K562 (cell line): ENCODE results near the gene AP1S3. TPM values are rescaled to one million over a fixed set of nuclear protein-coding genes. Genes with fewer than 3 reads are reported as not detected.

Experiments used
- ATAC-seq: fragments of 200-7000 bp; cut with Tn5 transposase; 3 replicates; pipeline ENCODE4 v1.9.1; 2020; ENCODE audit warnings: moderate library complexity
- BruUV-seq: library from RNA; stranded (reverse); fragments of 400-500 nt; replicated peaks from 2 replicates; lab custom pipeline; 2021; lab: Mats Ljungman, UMichigan
- CTCF ChIA-PET: fragments of 300-600 bp; formaldehyde crosslinking; extraction: SDS; loops from one replicate; lab custom pipeline; 2021; ENCODE audit warnings: low intra/inter-chr PET ratio; lab: Yijun Ruan, JAX
- POLR2A ChIA-PET: fragments of 300-600, 350-650 bp; sonication (Branson Sonifier 250); formaldehyde crosslinking; extraction: SDS; loops from one replicate; lab custom pipeline; 2021; ENCODE audit warnings: antibody characterized with exemption, inconsistent platforms; lab: Yijun Ruan, JAX
- DNase-seq, 4 experiments: peaks; one replicate each; pipeline versions ENCODE4 v3.0.0 to v3.0.0-alpha.2; 2011 to 2018; ENCODE audit warnings: low spot score in 3 of 4, mixed read lengths in 3 of 4; ENCODE audit errors: extremely low read depth in 1 of 4
- FAIRE-seq: peaks from 2 replicates; lab custom pipeline; 2011; peaks lifted over from hg19 to GRCh38; lab: Jason Lieb, UNC
- H2AFZ ChIP-seq: 2 replicates; pipeline ENCODE4 v1.6.0; 2011; ENCODE audit warnings: low read depth, low read length, control low read depth, inconsistent platforms
- H3K27ac ChIP-seq: fragments of 200-600 bp; 3 replicates; pipeline ENCODE4 v1.8.0; 2011; ENCODE audit warnings: low read depth, mild to moderate bottlenecking, control low read depth, inconsistent platforms, low read length, moderate library complexity, mixed read lengths; ENCODE audit errors: extremely low read depth
- H3K27me3 ChIP-seq, 2 experiments: fragments of 300-600 bp in 1 of 2; 2 replicates in 1 of 2; 3 replicates in 1 of 2; pipeline versions ENCODE4 v1.6.0 to v1.8.0; 2011; ENCODE audit warnings: inconsistent platforms in 2 of 2, low read length in 2 of 2, mild to moderate bottlenecking in 1 of 2, mixed read lengths in 1 of 2, moderate library complexity in 1 of 2; ENCODE audit not compliant: control insufficient read depth in 2 of 2, insufficient read depth in 2 of 2
- H3K36me3 ChIP-seq: fragments of 300-600 bp; 3 replicates; pipeline ENCODE4 v1.8.0; 2011; ENCODE audit warnings: mild to moderate bottlenecking, low read length, inconsistent platforms; ENCODE audit not compliant: control insufficient read depth, insufficient read depth
- H3K4me1 ChIP-seq, 2 experiments: fragments of 200-600 bp in 1 of 2; replicated peaks in 1 of 2; 2 replicates in 1 of 2; 3 replicates in 1 of 2; pipeline versions ENCODE4 v1.5.1 to v1.8.0; 2011; ENCODE audit warnings: inconsistent platforms in 2 of 2, low read length in 2 of 2, mild to moderate bottlenecking in 1 of 2, mixed read lengths in 1 of 2, moderate library complexity in 1 of 2; ENCODE audit not compliant: control insufficient read depth in 2 of 2, insufficient read depth in 2 of 2
- H3K4me2 ChIP-seq: 2 replicates; pipeline ENCODE4 v1.6.1; 2011; ENCODE audit warnings: low read length, control low read depth, inconsistent platforms, mixed read lengths; ENCODE audit not compliant: insufficient read depth
- H3K4me3 ChIP-seq: fragments of 200-600 bp; sonication (generic), shearing (Covaris generic); 2 replicates; pipeline ENCODE4 v1.5.1; 2016; ENCODE audit warnings: control low read depth, inconsistent platforms
- H3K79me2 ChIP-seq: fragments of 200-600 bp; 3 replicates; pipeline ENCODE4 v1.8.0; 2011; ENCODE audit warnings: low read length, inconsistent platforms; ENCODE audit not compliant: control insufficient read depth, insufficient read depth
- H3K9ac ChIP-seq, 2 experiments: 2 replicates each; pipeline versions ENCODE4 v1.6.0 to v1.6.1; 2011; ENCODE audit warnings: low read depth in 2 of 2, low read length in 2 of 2, control low read depth in 1 of 2, inconsistent platforms in 1 of 2, mild to moderate bottlenecking in 1 of 2, mixed read lengths in 1 of 2; ENCODE audit not compliant: insufficient read depth in 1 of 2
- H3K9me1 ChIP-seq: one replicate; pipeline ENCODE4 v1.6.0; 2011; ENCODE audit warnings: inconsistent platforms, mild to moderate bottlenecking, low read length, moderate library complexity; ENCODE audit not compliant: control insufficient read depth, insufficient read depth
- H3K9me3 ChIP-seq: replicated peaks from 2 replicates; pipeline ENCODE4 v1.5.1; 2011; ENCODE audit warnings: low read depth, low read length, inconsistent platforms; ENCODE audit not compliant: control insufficient read depth, insufficient read depth
- H4K20me1 ChIP-seq: replicated peaks from 2 replicates; pipeline ENCODE4 v1.6.1; 2011; ENCODE audit warnings: low read length, inconsistent platforms, mixed read lengths; ENCODE audit not compliant: control insufficient read depth, insufficient read depth
- CREBBP ChIP-seq: IDR thresholded peaks from one replicate; pipeline ENCODE4 v1.6.1; 2012; ENCODE audit warnings: low read depth, mild to moderate bottlenecking, control low read depth, inconsistent platforms, low read length
- ELF2 ChIP-seq: fragments of 250-450 bp; sonication (Bioruptor Pico); IDR thresholded peaks from 2 replicates; pipeline ENCODE4 v1.5.0; 2021; ENCODE audit warnings: mild to moderate bottlenecking
- ELF4 ChIP-seq: fragments of 450-650 bp; formaldehyde crosslinking; IDR thresholded peaks from 2 replicates; pipeline ENCODE4 v1.4.0; 2022; ENCODE audit warnings: missing genetic modification characterization
- EP400 ChIP-seq: fragments of 450-650 bp; IDR thresholded peaks from 2 replicates; pipeline ENCODE4 v1.6.1; 2017; ENCODE audit warnings: antibody characterized with exemption, mild to moderate bottlenecking, moderate library complexity
- FOS ChIP-seq: IDR thresholded peaks from 3 replicates; pipeline ENCODE4 v1.6.1; 2011; ENCODE audit not compliant: insufficient read length; ENCODE audit errors: extremely low read depth
- FOXJ2 ChIP-seq: fragments of 200-800 bp; sonication (Bioruptor generic); IDR thresholded peaks from 2 replicates; pipeline ENCODE4 v1.6.1; 2016; ENCODE audit warnings: missing genetic modification characterization, missing compliant biosample characterization
- FOXJ3 ChIP-seq: sonication (generic); formaldehyde crosslinking; IDR thresholded peaks from 2 replicates; pipeline ENCODE4 v1.4.0; 2020; ENCODE audit warnings: mild to moderate bottlenecking, missing genetic modification reagents
- GABPB2 ChIP-seq: fragments of 250-450 bp; sonication (Bioruptor Pico); conservative IDR thresholded peaks from 2 replicates; pipeline ENCODE4 v1.5.1; 2021; ENCODE audit warnings: mild to moderate bottlenecking
- HDAC8 ChIP-seq: fragments of 450-650 bp; IDR thresholded peaks from 2 replicates; pipeline ENCODE4 v1.6.1; 2016; ENCODE audit warnings: mild to moderate bottlenecking, missing genetic modification characterization, moderate library complexity, missing compliant biosample characterization
- MCM2 ChIP-seq: fragments of 450-650 bp; IDR thresholded peaks from 2 replicates; pipeline ENCODE4 v1.6.1; 2017; ENCODE audit warnings: low read depth, mild to moderate bottlenecking
- MECOM ChIP-seq: fragments of 250-450 bp; sonication (Bioruptor Pico); IDR thresholded peaks from 2 replicates; pipeline ENCODE4 v1.8.0; 2022; ENCODE audit warnings: inconsistent platforms
- MEF2D ChIP-seq: conservative IDR thresholded peaks from 2 replicates; pipeline ENCODE4 v1.6.1; 2016; ENCODE audit warnings: low read depth, missing genetic modification characterization, missing compliant biosample characterization
- MEIS2 ChIP-seq: fragments of 450-650 bp; IDR thresholded peaks from 2 replicates; pipeline ENCODE4 v1.6.1; 2014; ENCODE audit warnings: mild to moderate bottlenecking; ENCODE audit not compliant: partially characterized antibody
- RBM25 ChIP-seq: fragments of 200-400 bp; formaldehyde crosslinking; IDR thresholded peaks from 2 replicates; pipeline ENCODE4 v1.6.1; 2018; ENCODE audit warnings: low read length, low read depth, moderate library complexity; ENCODE audit not compliant: severe bottlenecking
- SNRNP70 ChIP-seq: fragments of 200-400 bp; formaldehyde crosslinking; optimal IDR thresholded peaks from 2 replicates; pipeline ENCODE3; 2017; ENCODE audit warnings: low read depth, low read length
- TAF7 ChIP-seq: fragments of 450-650 bp; IDR thresholded peaks from 2 replicates; pipeline ENCODE4 v1.6.1; 2016; ENCODE audit warnings: missing genetic modification characterization, missing compliant biosample characterization
- ZNF347 ChIP-seq: fragments of 450-650 bp; formaldehyde crosslinking; IDR thresholded peaks from 2 replicates; pipeline ENCODE4 v1.4.0; 2020; ENCODE audit warnings: low read depth, mild to moderate bottlenecking, moderate library complexity
- ZNF668 ChIP-seq: fragments of 250-450 bp; sonication (Bioruptor Pico); IDR thresholded peaks from 2 replicates; pipeline ENCODE4 v1.8.0; 2022; ENCODE audit warnings: mild to moderate bottlenecking, inconsistent platforms
- WGBS: fragments of 100-300 bp; shearing (Covaris generic); methylation state at CpG from one replicate; pipeline ENCODE4 v1.1.6; 2016; ENCODE audit warnings: low coverage, mixed read lengths; ENCODE audit not compliant: insufficient coverage; ENCODE audit errors: missing lambda C conversion rate; 5-methylcytosine and 5-hydroxymethylcytosine counted together
- in situ Hi-C: fragments of 300-500 bp; cut with MboI; formaldehyde crosslinking; loops from 4 replicates; pipeline ENCODE4 v1.15.0; 2018; ENCODE audit warnings: inconsistent platforms, mixed read lengths
- intact Hi-C: fragments of 100-400 bp; cut with micrococcal nuclease; formaldehyde crosslinking; loops from 2 replicates; pipeline ENCODE4 v1.14.2; 2022
- polyA plus RNA-seq, 8 experiments: library from polyadenylated mRNA; depleted of rRNA in 4 of 8; stranded (reverse) in 5 of 8; unstranded in 3 of 8; fragments of >200 nt; fragmentation: Nextera tagmentation in 2 of 8; fragmentation: Illumina TruSeq in 1 of 8; extraction: Ambion mirVana in 2 of 8; extraction: Trizol in 1 of 8; gene quantifications; 2 replicates each; pipeline versions ENCODE4 v1.2.1 to v1.2.3, GENCODE V29; 2011 to 2014; ENCODE audit warnings: inconsistent platforms in 1 of 8, missing spikeins in 1 of 8
- total RNA-seq, 7 experiments: library from RNA; depleted of rRNA in 6 of 7; stranded (reverse); fragments of >200 nt in 6 of 7; fragmentation: Illumina TruSeq in 2 of 7; extraction: Trizol in 2 of 7; gene quantifications; 2 replicates each; pipeline versions ENCODE4 v1.2.1 to v1.2.3, GENCODE V29; 2011 to 2021; ENCODE audit warnings: low replicate concordance in 1 of 7

AP1S3 gene
- total and polyA plus RNA-seq, 9 of the 15 experiments (the other 6 are each of a cell fraction or from before 2014, with no cell fraction given) = 0.50 to 3.8 (median 2.1) TPM

DNA sequence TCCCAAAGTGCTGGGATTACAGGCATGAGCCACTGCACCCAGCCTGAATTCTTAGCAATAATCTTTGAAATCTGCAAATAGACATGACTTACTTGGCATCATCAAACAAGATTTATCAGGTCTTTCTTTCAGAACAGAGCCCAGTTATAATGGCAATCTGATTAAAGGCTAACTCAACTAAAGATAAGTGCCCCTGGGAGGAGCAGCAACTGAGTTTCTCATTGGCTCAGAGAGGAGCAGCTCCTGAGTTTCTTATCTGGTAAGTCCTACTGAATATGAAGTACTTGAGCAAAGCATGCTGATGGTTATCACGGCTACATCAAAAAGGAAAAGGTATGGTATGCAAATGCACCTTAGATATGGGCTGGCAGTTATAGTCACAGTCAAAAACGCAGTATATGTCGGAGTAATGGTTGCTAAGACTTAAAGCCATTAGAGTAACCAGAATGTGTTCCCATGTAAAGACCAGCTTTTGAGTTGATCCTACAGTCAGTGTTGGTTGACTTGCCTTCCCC is 15.0 kb upstream of the AP1S3 start:
- ChIA-PET POLR2A (interaction anchor here (0.6 kb wide), 1 partner anchor 21 kb away, joined by 3 read pairs; no protein-coding TSS in a partner anchor), CTCF (no interaction called here)
- DNase-seq (no peak), FAIRE-seq (no peak), ATAC-seq (no peak)
- WGBS = 4% methylated on average over 3 of the region's 3 CpGs
- no TSS peak for BruUV-seq
- Histone ChIP-seq H3K27me3 (no peaks in the 10 kb centered on the region), H3K27ac (no peak overlapping the region), H3K79me2 (no peaks in the 10 kb centered on the region), H3K4me2 (no peak overlapping the region), H3K4me1 (no peaks in the 10 kb centered on the region), H3K9ac (no peak overlapping the region), H3K4me3 (no peak overlapping the region), H3K9me1 (no peaks in the 10 kb centered on the region), H3K36me3 (no peaks in the 10 kb centered on the region), H3K9me3 (no peaks in the 10 kb centered on the region), H2AFZ (no peak overlapping the region), H4K20me1 (no peaks in the 10 kb centered on the region)
- intact Hi-C loops = no loop called here
- in situ Hi-C loops = no loop called here
- TF ChIP-seq FOXJ3 (CRISPR knock-in tag) (no peak), CREBBP (no peak), GABPB2 (CRISPR knock-in tag) (no peak), RBM25 (no peak), MCM2 (no peak), ZNF668 (CRISPR knock-in tag) (no peak), MEF2D (tag) (no peak), MECOM (CRISPR knock-in tag) (no peak), SNRNP70 (no peak), TAF7 (tag) (no peak), ELF4 (no peak), EP400 (no peak), FOS (no peak), MEIS2 (no peak), FOXJ2 (tag) (no peak), HDAC8 (tag) (no peak), ELF2 (CRISPR knock-in tag) (no peak), ZNF347 (CRISPR knock-in tag) (no peak)
